ENCODE measurements around the gene JMJD7.
"Not testable (repeated sequence)": the region's sequence is repeated elsewhere in the genome, so short reads cannot be mapped to it uniquely, and the experiment has no call there.

The JMJD7 gene

GRCh38 chr15:41823502-41823901, 4.4 kb upstream of the JMJD7 start:
- no peak for DNase-seq

GRCh38 chr15:41824062-41824745, 3.7 kb upstream of the JMJD7 start:
- no peak for DNase-seq

- DNase-seq, result no peak
Measured at GRCh38 chr15:41825145-41825544, 2.7 kb upstream of the JMJD7 start.

GRCh38 chr15:41825572-41826535, 2.0 kb upstream of the JMJD7 start:
- no peak for DNase-seq

GRCh38 chr15:41827290-41827879, 507 bp upstream of the JMJD7 start:
- DNase-seq, result no peak

GRCh38 chr15:41828807-41829141, 882 bp downstream of the JMJD7 start:
- no peak for DNase-seq

- no peak for DNase-seq
Measured at GRCh38 chr15:41829959-41830646, 2.2 kb downstream of the JMJD7 start.

GRCh38 chr15:41831291-41831690, 3.4 kb downstream of the JMJD7 start:
- not testable (repeated sequence) for DNase-seq

- DNase-seq, result no peak
Measured at GRCh38 chr15:41832208-41832607, 4.3 kb downstream of the JMJD7 start.

GRCh38 chr15:41832875-41833274, 5.0 kb downstream of the JMJD7 start:
- DNase-seq, result no peak

- no peak for DNase-seq
Measured at GRCh38 chr15:41834096-41834495, 6.2 kb downstream of the JMJD7 start.

GRCh38 chr15:41836073-41836472, 8.2 kb downstream of the JMJD7 start:
- DNase-seq, result no peak

- DNase-seq, result no peak
Measured at GRCh38 chr15:41836713-41837454, 9.0 kb downstream of the JMJD7 start.

- no peak for DNase-seq
Measured at GRCh38 chr15:41838400-41838897, 10.6 kb downstream of the JMJD7 start, which contains the start of gene PLA2G4B. Gene PLA2G4B (plus strand): TSS chr15:41838847. CDS start chr15:41838914, 67 bp downstream.

GRCh38 chr15:41839781-41840491, 12.0 kb downstream of the JMJD7 start:
- no peak for DNase-seq

GRCh38 chr15:41840673-41841072, 12.8 kb downstream of the JMJD7 start:
- no peak for DNase-seq

- no peak for DNase-seq
Measured at GRCh38 chr15:41841131-41841530, 13.2 kb downstream of the JMJD7 start.

GRCh38 chr15:41842229-41842628, 14.3 kb downstream of the JMJD7 start:
- DNase-seq, result no peak

- DNase-seq, result no peak
Measured at GRCh38 chr15:41843571-41843970, 15.7 kb downstream of the JMJD7 start.

- DNase-seq, result no peak
Measured at GRCh38 chr15:41844814-41845213, 16.9 kb downstream of the JMJD7 start.

GRCh38 chr15:41847206-41847605, 19.3 kb downstream of the JMJD7 start:
- no peak for DNase-seq
